Smooth muscle cell (in vitro differentiated cells): Measurements from ENCODE around the gene DENND1A. TPM values are rescaled to one million over a fixed set of nuclear protein-coding genes. Genes with fewer than 3 reads are reported as not detected.

Source experiments
- DNase-seq: peaks from one replicate; lab custom pipeline; 2025; ENCODE audit not compliant: unreplicated experiment; lab: John Stamatoyannopoulos, UW
- H2AFZ ChIP-seq: fragments of 200-600 bp; sonication (generic); 2 replicates; pipeline ENCODE4 v1.6.0; 2016; ENCODE audit warnings: antibody characterized with exemption, low read depth, mild to moderate bottlenecking
- H3F3A ChIP-seq: fragments of 200-600 bp; sonication (generic); 2 replicates; pipeline ENCODE4 v1.6.0; 2017; ENCODE audit warnings: antibody characterized with exemption, low read depth
- H3K27ac ChIP-seq: fragments of 200-600 bp; sonication (generic); 2 replicates; pipeline ENCODE4 v1.5.1; 2016; ENCODE audit warnings: low read depth, mild to moderate bottlenecking
- H3K27me3 ChIP-seq: fragments of 200-600 bp; sonication (generic); 2 replicates; pipeline ENCODE4 v1.6.1; 2016; ENCODE audit warnings: low read depth, mild to moderate bottlenecking
- H3K36me3 ChIP-seq: fragments of 200-600 bp; sonication (generic); 2 replicates; pipeline ENCODE4 v1.5.1; 2016; ENCODE audit warnings: low read depth
- H3K4me1 ChIP-seq: fragments of 200-600 bp; sonication (generic); 2 replicates; pipeline ENCODE4 v1.5.1; 2016; ENCODE audit warnings: low read depth
- H3K4me2 ChIP-seq: fragments of 200-600 bp; sonication (generic); 2 replicates; pipeline ENCODE4 v1.6.0; 2016; ENCODE audit warnings: mild to moderate bottlenecking
- H3K4me3 ChIP-seq: fragments of 200-600 bp; sonication (generic); 2 replicates; pipeline ENCODE4 v1.5.1; 2016; ENCODE audit warnings: mild to moderate bottlenecking
- H3K79me2 ChIP-seq: fragments of 200-600 bp; sonication (generic); 2 replicates; pipeline ENCODE4 v1.6.0; 2016; ENCODE audit warnings: low read depth, mild to moderate bottlenecking
- H3K9ac ChIP-seq: fragments of 200-600 bp; sonication (generic); 2 replicates; pipeline ENCODE4 v1.6.0; 2016; ENCODE audit warnings: low read depth
- H3K9me3 ChIP-seq: fragments of 200-600 bp; sonication (generic); replicated peaks from 2 replicates; pipeline ENCODE4 v1.5.1; 2016; ENCODE audit warnings: low read depth
- H4K20me1 ChIP-seq: fragments of 200-600 bp; sonication (generic); 2 replicates; pipeline ENCODE4 v1.6.0; 2016; ENCODE audit warnings: low read depth
- WGBS: methylation state at CpG from one replicate; pipeline ENCODE4 v1.1.7; 2016; ENCODE audit warnings: low lambda C conversion rate; 5-methylcytosine and 5-hydroxymethylcytosine counted together
- polyA plus RNA-seq: library from polyadenylated mRNA; unstranded; fragments of >200 nt; fragmentation: Nextera tagmentation; extraction: Ambion mirVana; gene quantifications from 2 replicates; pipeline ENCODE4 v1.2.1, GENCODE V29; 2016
- total RNA-seq: library from RNA; depleted of rRNA; stranded (reverse); fragments of >200 nt; gene quantifications from 2 replicates; pipeline ENCODE4 v1.2.3, GENCODE V29; 2014
- TF ChIP-seq, protein P1 (sequence below): fragments of 200-600 bp; sonication (generic); IDR thresholded peaks from 2 replicates; pipeline ENCODE4 v1.5.1; 2017; ENCODE audit warnings: borderline replicate concordance, mild to moderate bottlenecking, antibody characterized with exemption; ENCODE audit not compliant: insufficient read depth, poor library complexity, severe bottlenecking

Gene DENND1A
- total and polyA plus RNA-seq, 2 experiments from 2014 or later = 8.1 to 20.2 TPM

DNA sequence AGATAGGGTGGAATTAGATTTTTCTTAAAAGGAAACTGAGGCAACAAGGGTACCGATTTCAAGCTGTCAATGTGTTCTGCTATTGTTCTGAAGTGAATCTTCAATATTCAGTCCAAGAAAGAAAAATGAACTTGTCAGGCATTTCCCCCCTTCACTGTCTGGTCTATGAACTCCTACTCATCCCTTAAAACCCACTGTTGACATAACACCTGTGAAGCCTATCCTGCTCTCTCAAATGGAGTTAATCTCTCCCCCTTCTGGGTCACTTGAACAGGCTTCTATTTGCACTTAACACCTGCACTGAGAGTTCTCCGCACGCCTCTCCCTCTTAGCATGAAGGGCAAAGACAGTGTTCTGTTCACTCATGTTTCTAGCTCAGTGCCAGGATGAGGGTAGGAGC lies 429.6 kb downstream of the DENND1A start:
- no peak overlapping the region for H3K4me2 ChIP-seq
- no peak overlapping the region for H3K9ac ChIP-seq
- no peaks in the 10 kb centered on the region for H3K9me3 ChIP-seq
- TF ChIP-seq, protein P1, sequence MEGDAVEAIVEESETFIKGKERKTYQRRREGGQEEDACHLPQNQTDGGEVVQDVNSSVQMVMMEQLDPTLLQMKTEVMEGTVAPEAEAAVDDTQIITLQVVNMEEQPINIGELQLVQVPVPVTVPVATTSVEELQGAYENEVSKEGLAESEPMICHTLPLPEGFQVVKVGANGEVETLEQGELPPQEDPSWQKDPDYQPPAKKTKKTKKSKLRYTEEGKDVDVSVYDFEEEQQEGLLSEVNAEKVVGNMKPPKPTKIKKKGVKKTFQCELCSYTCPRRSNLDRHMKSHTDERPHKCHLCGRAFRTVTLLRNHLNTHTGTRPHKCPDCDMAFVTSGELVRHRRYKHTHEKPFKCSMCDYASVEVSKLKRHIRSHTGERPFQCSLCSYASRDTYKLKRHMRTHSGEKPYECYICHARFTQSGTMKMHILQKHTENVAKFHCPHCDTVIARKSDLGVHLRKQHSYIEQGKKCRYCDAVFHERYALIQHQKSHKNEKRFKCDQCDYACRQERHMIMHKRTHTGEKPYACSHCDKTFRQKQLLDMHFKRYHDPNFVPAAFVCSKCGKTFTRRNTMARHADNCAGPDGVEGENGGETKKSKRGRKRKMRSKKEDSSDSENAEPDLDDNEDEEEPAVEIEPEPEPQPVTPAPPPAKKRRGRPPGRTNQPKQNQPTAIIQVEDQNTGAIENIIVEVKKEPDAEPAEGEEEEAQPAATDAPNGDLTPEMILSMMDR = no peak
- H3K4me1 ChIP-seq = no peaks in the 10 kb centered on the region
- H4K20me1 ChIP-seq = no peaks in the 10 kb centered on the region
- H3F3A ChIP-seq = no peaks in the 10 kb centered on the region
- H3K4me3 ChIP-seq = no peak overlapping the region
- DNase-seq = no peak
- H2AFZ ChIP-seq = no peak overlapping the region
- no peaks in the 10 kb centered on the region for H3K27me3 ChIP-seq
- H3K27ac ChIP-seq = no peak overlapping the region
- WGBS = 62% methylated on average over 3 of the region's 3 CpGs
- no peaks in the 10 kb centered on the region for H3K79me2 ChIP-seq
- H3K36me3 ChIP-seq = no peaks in the 10 kb centered on the region

DNA sequence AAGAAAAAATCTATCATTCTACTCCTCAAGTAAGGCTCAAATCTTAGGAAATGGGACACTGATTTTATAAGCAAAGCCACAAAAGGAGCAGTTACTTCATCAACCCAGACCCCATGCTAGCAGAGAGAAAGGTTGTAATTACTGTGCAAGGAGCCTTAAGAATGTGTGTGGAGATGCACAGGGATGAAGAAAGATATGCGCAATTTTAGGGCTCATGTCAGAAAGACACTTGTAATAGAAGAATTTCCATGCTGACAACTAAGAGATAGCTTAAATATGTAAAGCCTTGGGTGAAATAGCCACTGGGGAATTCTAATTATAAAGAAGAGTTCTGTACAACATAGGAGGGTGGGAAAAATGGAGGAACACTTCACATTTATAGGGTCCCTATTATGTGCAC lies 432.1 kb downstream of the DENND1A start:
- Histone ChIP-seq H3K9me3 (no peaks in the 10 kb centered on the region), H3K4me2 (no peak overlapping the region), H3K4me3 (no peak overlapping the region), H2AFZ (no peak overlapping the region), H3F3A (no peaks in the 10 kb centered on the region), H3K27ac (no peak overlapping the region), H3K27me3 (no peaks in the 10 kb centered on the region), H4K20me1 (no peaks in the 10 kb centered on the region), H3K4me1 (no peaks in the 10 kb centered on the region), H3K9ac (no peak overlapping the region), H3K79me2 (no peaks in the 10 kb centered on the region), H3K36me3 (no peaks in the 10 kb centered on the region)
- TF ChIP-seq, protein P1 = no peak
- no peak for DNase-seq
- WGBS = 87% methylated on average over 1 of the region's 1 CpG

DNA sequence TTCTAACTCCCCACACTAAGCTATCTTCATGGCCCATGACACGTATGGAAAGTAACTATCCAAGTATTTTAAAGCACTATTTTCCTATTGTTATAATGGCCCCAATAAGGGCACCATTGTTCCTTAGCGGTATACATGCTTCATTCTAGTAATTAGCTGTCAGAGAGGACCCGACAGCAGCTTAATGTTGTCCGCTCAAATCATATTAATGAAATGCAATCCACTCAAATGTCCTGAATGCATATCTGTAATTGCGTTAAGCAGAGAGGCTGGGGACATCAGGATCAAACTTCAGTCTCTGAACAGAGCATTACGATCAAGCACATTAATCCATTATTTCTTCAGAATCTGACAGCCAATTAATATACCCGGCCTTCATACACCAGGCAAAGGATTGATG lies 434.2 kb downstream of the DENND1A start:
- no peak overlapping the region for H2AFZ ChIP-seq
- no peaks in the 10 kb centered on the region for H3K4me1 ChIP-seq
- H3K4me2 ChIP-seq = no peak overlapping the region
- no peak overlapping the region for H3K9ac ChIP-seq
- no peaks in the 10 kb centered on the region for H3K27me3 ChIP-seq
- H3K79me2 ChIP-seq = no peaks in the 10 kb centered on the region
- no peaks in the 10 kb centered on the region for H3K9me3 ChIP-seq
- no peaks in the 10 kb centered on the region for H4K20me1 ChIP-seq
- WGBS = 96% methylated on average over 7 of the region's 7 CpGs
- H3F3A ChIP-seq = no peaks in the 10 kb centered on the region
- H3K36me3 ChIP-seq = no peaks in the 10 kb centered on the region
- H3K27ac ChIP-seq = no peak overlapping the region
- TF ChIP-seq, protein P1 = no peak
- DNase-seq = no peak
- no peak overlapping the region for H3K4me3 ChIP-seq

DNA sequence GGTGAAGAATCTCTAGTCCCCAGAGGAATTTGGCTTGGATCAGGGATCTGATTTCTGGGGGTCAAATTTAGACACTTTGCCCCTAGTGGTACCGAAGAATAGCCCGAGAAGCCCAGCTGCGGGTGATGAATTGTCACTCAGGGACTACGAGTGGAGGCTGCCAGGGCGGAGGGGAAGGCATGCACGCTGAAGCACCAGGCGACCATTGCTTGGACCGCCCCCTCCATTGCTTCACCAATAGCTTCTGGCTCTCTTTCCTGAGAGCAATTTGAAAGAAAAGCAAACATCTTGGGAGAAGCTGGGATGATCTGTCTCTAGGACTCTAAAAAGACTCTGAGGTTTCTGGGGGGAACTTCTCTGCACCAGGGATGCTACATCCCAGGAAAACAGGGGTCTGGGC lies 436.3 kb downstream of the DENND1A start:
- no peaks in the 10 kb centered on the region for H3K79me2 ChIP-seq
- H3K4me3 ChIP-seq = no peak overlapping the region
- no peak overlapping the region for H3K9ac ChIP-seq
- WGBS = 82% methylated on average over 8 of the region's 8 CpGs
- peaks cover 2% of the 10 kb centered on the region for H3K4me1 ChIP-seq
- H2AFZ ChIP-seq = no peak overlapping the region
- H3F3A ChIP-seq = no peaks in the 10 kb centered on the region
- no peak overlapping the region for H3K27ac ChIP-seq
- H3K27me3 ChIP-seq = no peaks in the 10 kb centered on the region
- no peak for DNase-seq
- H4K20me1 ChIP-seq = no peaks in the 10 kb centered on the region
- H3K4me2 ChIP-seq = no peak overlapping the region
- TF ChIP-seq, protein P1 = no peak
- H3K36me3 ChIP-seq = no peaks in the 10 kb centered on the region
- no peaks in the 10 kb centered on the region for H3K9me3 ChIP-seq
